NCI-H1092 treated with DMSO at 0.1 percent for 48 hours (cell line): ENCODE data around the gene SMC4.
"Not testable (repeated sequence)": the region's sequence is repeated elsewhere in the genome, so short reads cannot be mapped to it uniquely, and the experiment has no call there.

Source experiments
- DNase-seq: peaks from one replicate; lab custom pipeline; 2025; lab: John Stamatoyannopoulos, UW

SMC4 gene

GRCh38 chr3:160446522-160447056, 47.1 kb downstream of the SMC4 start:
- DNase-seq = no peak

- no peak for DNase-seq
Measured at GRCh38 chr3:160447544-160447943, 48.1 kb downstream of the SMC4 start.

- peak; percentile 29 for DNase-seq
Measured at GRCh38 chr3:160448845-160449635, 49.6 kb downstream of the SMC4 start.

GRCh38 chr3:160449636-160450598, 50.5 kb downstream of the SMC4 start, which contains the start of gene TRIM59:
Gene TRIM59 (minus strand): TSS chr3:160449786. CDS start chr3:160439183, 10,603 bp downstream.
- DNase-seq = peak; percentile 33

- DNase-seq = no peak
Measured at GRCh38 chr3:160450846-160451245, 51.4 kb downstream of the SMC4 start.

GRCh38 chr3:160451602-160452001, 52.2 kb downstream of the SMC4 start:
- no peak for DNase-seq

GRCh38 chr3:160452251-160452650, 52.8 kb downstream of the SMC4 start:
- DNase-seq = not testable (repeated sequence)

- DNase-seq = peak; percentile 48
Measured at GRCh38 chr3:160454995-160455394, 55.5 kb downstream of the SMC4 start.

- DNase-seq = no peak
Measured at GRCh38 chr3:160455846-160456245, 56.4 kb downstream of the SMC4 start.

GRCh38 chr3:160458151-160458550, 58.7 kb downstream of the SMC4 start:
- no peak for DNase-seq

- DNase-seq = no peak
Measured at GRCh38 chr3:160459450-160459970, 60.1 kb downstream of the SMC4 start.

- no peak for DNase-seq
Measured at GRCh38 chr3:160460033-160460432, 60.6 kb downstream of the SMC4 start.

GRCh38 chr3:160464321-160464720, 64.9 kb downstream of the SMC4 start:
- DNase-seq = no peak

- no peak for DNase-seq
Measured at GRCh38 chr3:160464971-160465370, 65.5 kb downstream of the SMC4 start.

- DNase-seq = no peak
Measured at GRCh38 chr3:160470181-160470580, 70.7 kb downstream of the SMC4 start.

- no peak for DNase-seq
Measured at GRCh38 chr3:160471892-160472291, 72.4 kb downstream of the SMC4 start.

- DNase-seq = no peak
Measured at GRCh38 chr3:160472344-160472743, 72.9 kb downstream of the SMC4 start.

- no peak for DNase-seq
Measured at GRCh38 chr3:160473221-160473620, 73.8 kb downstream of the SMC4 start.

GRCh38 chr3:160473978-160474377, 74.5 kb downstream of the SMC4 start:
- DNase-seq = no peak

- no peak for DNase-seq
Measured at GRCh38 chr3:160474416-160474838, 75.0 kb downstream of the SMC4 start.

GRCh38 chr3:160475153-160475552, 75.7 kb downstream of the SMC4 start:
- DNase-seq = no peak

GRCh38 chr3:160475884-160476283, 76.4 kb downstream of the SMC4 start:
- DNase-seq = no peak
